Ishikawa (cell line): ENCODE results near the gene RNF157.

Source experiments
- CEBPB ChIP-seq: IDR thresholded peaks from 2 replicates; pipeline ENCODE4 v1.6.1; 2012
- CREB1 ChIP-seq: IDR thresholded peaks from 2 replicates; pipeline ENCODE4 v1.6.1; 2012; ENCODE audit warnings: low read depth
- EGR1 ChIP-seq: IDR thresholded peaks from 2 replicates; pipeline ENCODE4 v1.6.1; 2012
- EP300 ChIP-seq: IDR thresholded peaks from 2 replicates; pipeline ENCODE4 v1.6.1; 2012; ENCODE audit warnings: borderline replicate concordance
- FOXM1 ChIP-seq: IDR thresholded peaks from 2 replicates; pipeline ENCODE4 v1.6.1; 2012; ENCODE audit warnings: low read depth, borderline replicate concordance
- NFIC ChIP-seq: IDR thresholded peaks from 2 replicates; pipeline ENCODE4 v1.6.1; 2012
- RAD21 ChIP-seq: IDR thresholded peaks from 2 replicates; pipeline ENCODE4 v1.6.1; 2012; ENCODE audit warnings: low read depth
- REST ChIP-seq: IDR thresholded peaks from 2 replicates; pipeline ENCODE4 v1.6.1; 2012; ENCODE audit warnings: low read depth, mild to moderate bottlenecking
- TAF1 ChIP-seq: IDR thresholded peaks from 2 replicates; pipeline ENCODE4 v1.6.1; 2012; ENCODE audit warnings: low read depth, mild to moderate bottlenecking
- TEAD4 ChIP-seq: IDR thresholded peaks from 2 replicates; pipeline ENCODE4 v1.6.1; 2012
- YY1 ChIP-seq: IDR thresholded peaks from 2 replicates; pipeline ENCODE4 v1.6.1; 2012; ENCODE audit warnings: low read depth
- ZBTB7A ChIP-seq: IDR thresholded peaks from 2 replicates; pipeline ENCODE4 v1.6.1; 2012; ENCODE audit warnings: low read depth
- TF ChIP-seq, protein P1 (sequence below): IDR thresholded peaks from 2 replicates; pipeline ENCODE4 v1.6.1; 2012
- TF ChIP-seq, protein P2 (sequence below): IDR thresholded peaks from 2 replicates; pipeline ENCODE4 v1.6.1; 2012

GRCh38 chr17:76199469-76199868 lies 40.8 kb downstream of the RNF157 start:
- TF ChIP-seq CEBPB, result no peak
- TF ChIP-seq EP300, result no peak
- TF ChIP-seq CREB1, result no peak
- no peak for TF ChIP-seq NFIC
- no peak for TF ChIP-seq ZBTB7A
- TF ChIP-seq REST, result no peak
- TF ChIP-seq EGR1, result no peak
- TF ChIP-seq YY1, result no peak
- no peak for TF ChIP-seq RAD21
- TF ChIP-seq FOXM1, result no peak
- TF ChIP-seq TEAD4, result no peak
- TF ChIP-seq, protein P1, sequence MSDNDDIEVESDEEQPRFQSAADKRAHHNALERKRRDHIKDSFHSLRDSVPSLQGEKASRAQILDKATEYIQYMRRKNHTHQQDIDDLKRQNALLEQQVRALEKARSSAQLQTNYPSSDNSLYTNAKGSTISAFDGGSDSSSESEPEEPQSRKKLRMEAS, result no peak
- TF ChIP-seq, protein P2, sequence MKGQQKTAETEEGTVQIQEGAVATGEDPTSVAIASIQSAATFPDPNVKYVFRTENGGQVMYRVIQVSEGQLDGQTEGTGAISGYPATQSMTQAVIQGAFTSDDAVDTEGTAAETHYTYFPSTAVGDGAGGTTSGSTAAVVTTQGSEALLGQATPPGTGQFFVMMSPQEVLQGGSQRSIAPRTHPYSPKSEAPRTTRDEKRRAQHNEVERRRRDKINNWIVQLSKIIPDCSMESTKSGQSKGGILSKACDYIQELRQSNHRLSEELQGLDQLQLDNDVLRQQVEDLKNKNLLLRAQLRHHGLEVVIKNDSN, result no peak
- no peak for TF ChIP-seq TAF1
